HAP-1 (cell line): ENCODE data around the gene CERS6.
A peak's percentile ranks its signal among the peaks of the same experiment; 100 is the strongest.
"Not testable (repeated sequence)": the region's sequence is repeated elsewhere in the genome, so short reads cannot be mapped to it uniquely, and the experiment has no call there.

Source experiments
- DNase-seq, 2 experiments: peaks; one replicate each; pipeline ENCODE4 v3.0.0-alpha.2; 2016 to 2020; ENCODE audit warnings: low spot score in 2 of 2
- H3K27me3 ChIP-seq: fragments of 250-450 bp; sonication (Bioruptor Pico); 2 replicates; pipeline ENCODE4 v1.5.1; 2020; ENCODE audit warnings: low read depth, mild to moderate bottlenecking, moderate library complexity
- H3K36me3 ChIP-seq: fragments of 250-450 bp; sonication (Bioruptor Pico); replicated peaks from 2 replicates; pipeline ENCODE4 v1.5.1; 2020; ENCODE audit warnings: mild to moderate bottlenecking
- H3K4me1 ChIP-seq: fragments of 250-450 bp; sonication (Bioruptor Pico); 2 replicates; pipeline ENCODE4 v1.5.1; 2020; ENCODE audit warnings: mild to moderate bottlenecking
- H3K4me3 ChIP-seq: fragments of 250-450 bp; sonication (Bioruptor Pico); 2 replicates; pipeline ENCODE4 v1.5.1; 2020; ENCODE audit warnings: mild to moderate bottlenecking, moderate library complexity
- H3K9me3 ChIP-seq: fragments of 250-450 bp; sonication (Bioruptor Pico); 2 replicates; pipeline ENCODE4 v1.5.1; 2020; ENCODE audit warnings: mild to moderate bottlenecking, moderate library complexity
- in situ Hi-C: fragments of 300-500 bp; cut with MboI; formaldehyde crosslinking; loops from 3 replicates; pipeline ENCODE4 v1.14.3; 2020; ENCODE audit warnings: low sequenced_read_pairs, inconsistent platforms, mixed read lengths

Gene CERS6

GRCh38 chr2:168639441-168639898, 183.4 kb downstream of the CERS6 start:
- no peaks in the 10 kb centered on the region for H3K27me3 ChIP-seq
- no peak for DNase-seq
- no peaks in the 10 kb centered on the region for H3K36me3 ChIP-seq
- in situ Hi-C loops, result no loop called here
- H3K9me3 ChIP-seq, result no peaks in the 10 kb centered on the region
- no peak overlapping the region for H3K4me3 ChIP-seq
- peaks cover 5% of the 10 kb centered on the region; the same call in 1 of the 2 replicates for H3K4me1 ChIP-seq

DNA sequence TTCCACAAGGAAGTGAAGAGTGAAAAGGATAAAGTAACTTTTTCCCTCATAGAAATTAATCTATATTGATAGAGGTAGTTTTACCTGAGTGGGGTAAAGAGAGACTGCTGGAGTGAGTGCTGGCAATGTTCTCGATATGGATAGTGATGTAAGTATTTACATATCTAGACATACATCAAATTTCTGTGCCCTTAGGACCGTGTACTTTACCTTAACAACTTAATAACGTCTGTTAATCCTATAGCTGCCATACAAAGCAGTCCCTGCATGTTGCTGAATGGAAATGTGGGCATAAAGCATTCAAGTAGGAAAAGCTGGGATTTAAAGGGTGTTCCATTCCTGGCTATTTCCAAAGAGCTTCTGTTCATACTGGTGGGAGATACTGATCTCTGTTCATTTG, 184.0 kb downstream of the CERS6 start:
- no peaks in the 10 kb centered on the region for H3K27me3 ChIP-seq
- no peaks in the 10 kb centered on the region for H3K9me3 ChIP-seq
- no peak overlapping the region for H3K4me3 ChIP-seq
- H3K36me3 ChIP-seq, result no peaks in the 10 kb centered on the region
- in situ Hi-C loops, result no loop called here
- DNase-seq, result no peak
- peaks cover 5% of the 10 kb centered on the region; the same call in 1 of the 2 replicates for H3K4me1 ChIP-seq

DNA sequence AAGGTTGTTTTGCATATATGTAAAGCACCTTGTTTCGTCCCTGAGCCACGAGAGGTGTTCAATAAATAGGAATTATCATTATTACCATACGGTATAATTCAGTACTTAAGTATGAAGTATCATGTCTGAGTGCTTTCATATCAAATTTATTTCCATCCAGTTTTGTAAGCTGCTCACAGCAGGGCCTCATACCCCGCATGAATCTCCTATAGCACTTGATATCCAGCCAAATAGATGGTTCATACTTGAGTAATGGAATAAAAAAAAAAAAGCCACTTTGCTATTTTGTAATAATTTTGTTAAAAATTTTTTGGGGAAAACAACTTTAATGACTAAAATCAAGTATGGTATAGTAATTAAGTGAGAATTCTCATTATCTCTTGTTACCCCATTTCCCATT, 185.6 kb downstream of the CERS6 start:
- H3K27me3 ChIP-seq, result no peaks in the 10 kb centered on the region
- peaks cover 8% of the 10 kb centered on the region for H3K4me1 ChIP-seq
- no peaks in the 10 kb centered on the region for H3K9me3 ChIP-seq
- no peaks in the 10 kb centered on the region for H3K36me3 ChIP-seq
- no peak for DNase-seq
- in situ Hi-C loops, result no loop called here
- H3K4me3 ChIP-seq, result no peak overlapping the region

- H3K4me1 ChIP-seq, result peaks cover 8% of the 10 kb centered on the region
- no peak for DNase-seq
- no peak overlapping the region for H3K4me3 ChIP-seq
- no peaks in the 10 kb centered on the region for H3K36me3 ChIP-seq
- H3K27me3 ChIP-seq, result no peaks in the 10 kb centered on the region
- H3K9me3 ChIP-seq, result no peaks in the 10 kb centered on the region
- in situ Hi-C loops, result no loop called here
Measured at GRCh38 chr2:168642873-168643272, 186.8 kb downstream of the CERS6 start.

GRCh38 chr2:168643979-168644378, 187.9 kb downstream of the CERS6 start:
- H3K4me3 ChIP-seq, result no peak overlapping the region

GRCh38 chr2:168645696-168646338, 189.7 kb downstream of the CERS6 start:
- no peak for DNase-seq
- no peaks in the 10 kb centered on the region for H3K9me3 ChIP-seq
- no peak overlapping the region for H3K4me3 ChIP-seq
- H3K36me3 ChIP-seq, result no peaks in the 10 kb centered on the region
- H3K4me1 ChIP-seq, result peaks cover 3% of the 10 kb centered on the region
- in situ Hi-C loops, result no loop called here
- no peaks in the 10 kb centered on the region for H3K27me3 ChIP-seq

More at GRCh38 chr2:168643979-168644378, 187.9 kb downstream of the CERS6 start:
- DNase-seq, result no peak
- H3K4me1 ChIP-seq, result peaks cover 8% of the 10 kb centered on the region
- no peaks in the 10 kb centered on the region for H3K36me3 ChIP-seq
- in situ Hi-C loops, result no loop called here
- no peaks in the 10 kb centered on the region for H3K27me3 ChIP-seq
- H3K9me3 ChIP-seq, result no peaks in the 10 kb centered on the region

GRCh38 chr2:168649105-168649504, 193.0 kb downstream of the CERS6 start:
- no peaks in the 10 kb centered on the region for H3K27me3 ChIP-seq
- no peak overlapping the region for H3K4me3 ChIP-seq
- no peaks in the 10 kb centered on the region for H3K9me3 ChIP-seq
- in situ Hi-C loops, result no loop called here
- no peak for DNase-seq
- H3K36me3 ChIP-seq, result no peaks in the 10 kb centered on the region
- H3K4me1 ChIP-seq, result peaks cover 3% of the 10 kb centered on the region

DNA sequence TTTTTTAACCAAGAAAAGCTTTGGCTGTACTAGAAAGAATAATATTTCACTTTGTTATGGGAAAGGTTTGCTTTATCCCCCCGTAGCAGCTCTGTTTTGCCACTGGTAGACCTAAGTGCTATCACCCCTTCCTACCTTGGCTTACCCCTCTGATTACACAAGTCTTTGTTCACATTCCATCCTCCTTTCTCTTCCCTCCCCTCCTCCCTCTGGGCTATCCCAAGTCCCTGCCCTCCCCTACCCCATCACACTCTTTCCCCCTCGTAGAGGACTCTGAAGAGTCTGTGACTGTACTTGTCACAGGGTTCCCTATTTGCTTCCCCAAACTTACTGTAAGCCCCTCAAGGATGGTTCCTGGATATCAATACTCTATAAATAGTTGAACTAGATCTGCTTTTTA, 193.5 kb downstream of the CERS6 start:
- Histone ChIP-seq H3K9me3 (no peaks in the 10 kb centered on the region), H3K4me1 (peaks cover 3% of the 10 kb centered on the region), H3K4me3 (no peak overlapping the region), H3K36me3 (no peaks in the 10 kb centered on the region), H3K27me3 (no peaks in the 10 kb centered on the region)
- in situ Hi-C loops, result no loop called here
- no peak for DNase-seq

- Histone ChIP-seq H3K9me3 (no peaks in the 10 kb centered on the region), H3K4me3 (no peak overlapping the region), H3K27me3 (no peaks in the 10 kb centered on the region), H3K4me1 (peaks cover 3% of the 10 kb centered on the region), H3K36me3 (no peaks in the 10 kb centered on the region)
- in situ Hi-C loops, result no loop called here
- no peak for DNase-seq
Measured at GRCh38 chr2:168650139-168650538, 194.1 kb downstream of the CERS6 start.

- Histone ChIP-seq H3K4me3 (no peak overlapping the region), H3K9me3 (no peaks in the 10 kb centered on the region), H3K36me3 (no peaks in the 10 kb centered on the region), H3K27me3 (no peaks in the 10 kb centered on the region), H3K4me1 (peaks cover 3% of the 10 kb centered on the region)
- in situ Hi-C loops, result no loop called here
- DNase-seq, result no peak
Measured at GRCh38 chr2:168650781-168651180, 194.7 kb downstream of the CERS6 start.

DNA sequence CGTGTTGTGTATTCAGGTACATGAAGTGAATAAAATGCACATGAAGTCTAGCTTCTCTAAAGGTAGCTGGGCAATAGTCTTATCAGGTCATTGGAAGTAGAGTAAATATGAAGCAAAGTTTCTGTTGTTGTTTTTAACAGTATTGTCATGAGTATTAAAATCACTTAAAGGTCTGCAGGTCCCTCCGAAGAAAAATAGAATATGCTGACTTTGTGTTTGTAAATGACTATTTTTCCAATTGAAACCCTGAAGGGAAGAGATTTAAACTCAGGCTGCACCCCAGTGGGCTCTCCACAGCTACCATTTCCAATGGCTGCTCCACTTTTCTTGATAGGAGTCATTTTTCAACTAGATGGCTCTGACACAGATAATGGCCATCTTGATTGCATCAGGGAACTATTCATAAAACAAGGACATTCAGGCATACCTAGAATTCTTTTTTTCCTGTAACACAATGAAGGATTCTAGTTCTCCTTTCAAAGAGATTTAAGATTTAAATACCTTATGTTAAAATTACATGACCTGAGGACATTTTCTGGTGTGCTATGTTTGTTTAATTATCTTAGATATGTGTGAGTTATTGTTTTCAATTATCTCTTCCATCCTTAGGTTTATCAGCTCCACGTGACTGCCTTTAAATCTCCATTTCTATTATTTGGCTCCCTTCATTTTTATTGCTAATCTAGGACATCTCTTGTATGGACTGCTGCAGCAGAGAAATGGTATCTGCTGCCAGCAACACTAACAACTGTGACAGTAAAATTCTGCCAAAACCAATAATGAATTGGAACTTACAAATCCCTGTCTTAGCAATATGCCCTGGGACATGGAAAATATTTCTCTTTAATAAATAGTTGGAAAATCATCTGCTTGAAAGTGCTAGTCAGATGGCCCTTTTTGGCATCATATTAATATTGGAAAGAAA, 197.2 kb downstream of the CERS6 start:
- Histone ChIP-seq H3K27me3 (no peaks in the 10 kb centered on the region), H3K9me3 (no peaks in the 10 kb centered on the region), H3K4me3 (no peak overlapping the region), H3K4me1 (no peaks in the 10 kb centered on the region; the same call in 1 of the 2 replicates), H3K36me3 (no peaks in the 10 kb centered on the region)
- in situ Hi-C loops, result no loop called here
- DNase-seq, result peak; percentile 22 to 93

- H3K4me1 ChIP-seq, result peaks cover under 1% of the 10 kb centered on the region; the same call in 1 of the 2 replicates
- H3K36me3 ChIP-seq, result no peaks in the 10 kb centered on the region
- no peak overlapping the region for H3K4me3 ChIP-seq
- H3K27me3 ChIP-seq, result no peaks in the 10 kb centered on the region
- H3K9me3 ChIP-seq, result no peaks in the 10 kb centered on the region
- in situ Hi-C loops, result no loop called here
- no peak for DNase-seq
Measured at GRCh38 chr2:168654705-168655104, 198.6 kb downstream of the CERS6 start.

DNA sequence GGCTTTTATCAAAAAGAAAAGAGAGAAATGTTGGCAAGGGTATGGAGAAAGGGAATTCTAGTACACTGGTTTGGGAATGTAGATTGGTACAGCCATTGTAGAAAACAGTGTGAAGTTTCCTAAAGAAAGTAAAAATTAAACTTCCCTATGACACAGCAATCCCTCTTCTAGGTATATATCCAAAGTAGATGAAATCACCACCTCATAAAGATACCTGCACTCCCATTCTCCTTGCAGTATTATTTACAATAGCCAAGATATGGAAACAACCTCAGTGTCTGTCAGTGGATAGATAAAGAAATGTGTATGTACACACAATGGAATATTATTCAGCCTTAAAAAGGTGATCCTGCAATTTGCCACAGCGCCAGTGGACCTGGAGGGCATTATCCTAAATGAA, 199.1 kb downstream of the CERS6 start:
- Histone ChIP-seq H3K4me3 (no peak overlapping the region), H3K27me3 (no peaks in the 10 kb centered on the region), H3K9me3 (no peaks in the 10 kb centered on the region), H3K36me3 (no peaks in the 10 kb centered on the region), H3K4me1 (peaks cover 6% of the 10 kb centered on the region)
- in situ Hi-C loops, result no loop called here
- DNase-seq, result no peak

- in situ Hi-C loops, result not testable (repeated sequence)
Measured at GRCh38 chr2:168657378-168657777, 201.3 kb downstream of the CERS6 start.

More at GRCh38 chr2:168657378-168657777, 201.3 kb downstream of the CERS6 start:
- H3K4me3 ChIP-seq, H3K27me3 ChIP-seq, H3K36me3 ChIP-seq, DNase-seq, H3K9me3 ChIP-seq: not testable (repeated sequence)
- H3K4me1 ChIP-seq, result peaks cover 25% of the 10 kb centered on the region
